Right lobe of liver (tissue), 6 donors: ENCODE results near the gene CRAMP1. TPM values are rescaled to one million over a fixed set of nuclear protein-coding genes. Genes with fewer than 3 reads are reported as not detected.

Source experiments
- ATAC-seq, 4 donors: fragments of 200-7000 bp; cut with Tn5 transposase; one replicate each; pipeline ENCODE4 v1.9.1; 2020; ENCODE audit warnings: mild to moderate bottlenecking in 4 of 4, moderate library complexity in 4 of 4
- DNase-seq, 3 donors: peaks; one replicate each; pipeline ENCODE4 v3.0.0-alpha.2; 2020
- H3K27ac ChIP-seq, 3 donors: fragments of 200-600 bp; one replicate each; pipeline ENCODE4 v1.8.0; 2022
- H3K27me3 ChIP-seq, 2 donors: fragments of 200-600 bp; one replicate each; pipeline ENCODE4 v1.8.0; 2022
- H3K36me3 ChIP-seq, 4 donors: fragments of 200-600 bp; sonication (generic) in 1 of 4; one replicate each; pipeline versions ENCODE4 v1.5.1 to v1.8.0; 2017 to 2022; ENCODE audit warnings: control low read depth in 1 of 4
- H3K4me1 ChIP-seq, 4 donors: fragments of 200-600 bp; sonication (generic) in 1 of 4; one replicate each; pipeline versions ENCODE4 v1.5.1 to v1.8.0; 2017 to 2022; ENCODE audit warnings: control low read depth in 1 of 4
- H3K4me3 ChIP-seq, 3 donors: fragments of 200-600 bp; one replicate each; pipeline ENCODE4 v1.8.0; 2022
- H3K9me3 ChIP-seq, 4 donors: fragments of 200-600 bp; sonication (generic) in 1 of 4; one replicate each; pipeline versions ENCODE4 v1.5.1 to v1.8.0; 2017 to 2022; ENCODE audit warnings: control low read depth in 1 of 4
- CTCF ChIP-seq, 4 donors: fragments of 200-600 bp in 3 of 4; fragments of 450-650 bp in 1 of 4; IDR thresholded peaks; one replicate each; pipeline versions ENCODE4 v1.5.1 to v1.8.0; 2016 to 2022; ENCODE audit warnings: antibody characterized with exemption in 4 of 4, mild to moderate bottlenecking in 2 of 4
- POLR2A ChIP-seq: fragments of 450-650 bp; IDR thresholded peaks from one replicate; pipeline ENCODE4 v1.6.1; 2017; ENCODE audit warnings: antibody characterized with exemption, mild to moderate bottlenecking
- WGBS: methylation state at CpG from one replicate; pipeline ENCODE4 v1.1.6; 2018; ENCODE audit warnings: low coverage, low lambda C conversion rate; ENCODE audit not compliant: insufficient coverage; ENCODE audit errors: missing lambda C conversion rate; 5-methylcytosine and 5-hydroxymethylcytosine counted together
- intact Hi-C, 2 donors: fragments of 100-400 bp; cut with DNase I; formaldehyde crosslinking; loops; one replicate each; pipeline versions ENCODE4 v1.11.2 to v1.14.1; 2022
- total RNA-seq, 6 experiments: library from RNA; depleted of rRNA in 2 of 6; stranded (reverse); fragments of >200 nt in 2 of 6; fragmentation: NEBNext Ultra II Directional in 3 of 6; extraction: Animal tissue kit (Norgen Biotek cat#: 25700) in 3 of 6; gene quantifications; one replicate each; pipeline versions ENCODE4 v1.1.0 to v1.2.4, GENCODE V29; 2016 to 2023
- donor health status: DM: no; HTN: yes; CAD: no.
- donor health status: DM: no; HTN: no; CAD: no.
- donor health status: DM: no; HTN: no; CAD: no.
- donor health status: DM: no; HTN: yes; CAD: no.
- donor health status: DM: no; HTN: yes; CAD: no.

The CRAMP1 gene
- total RNA-seq, 6 experiments from 2014 or later = 2.9 to 8.4 (median 5.8) TPM

- Histone ChIP-seq H3K4me3 (no peak overlapping the region), H3K36me3 (peaks cover 0 to 50% (median 13%) of the 10 kb centered on the region in 4 donors), H3K4me1 (no peaks in the 10 kb centered on the region), H3K9me3 (no peaks in the 10 kb centered on the region), H3K27me3 (no peaks in the 10 kb centered on the region), H3K27ac (no peak overlapping the region)
- TF ChIP-seq CTCF (IDR thresholded peaks at IDR 0.05) = no peak
- TF ChIP-seq POLR2A = no peak
- ATAC-seq (no peak), DNase-seq (no peak)
- intact Hi-C loops = no loop called here
- 92% methylated on average over 4 of the region's 12 CpGs for WGBS
Observed at GRCh38 chr16:1643521-1643920, 31.4 kb downstream of the CRAMP1 start.

GRCh38 chr16:1645914-1646525 lies 33.9 kb downstream of the CRAMP1 start:
- Histone ChIP-seq H3K36me3 (peaks cover 0 to 39% (median 11%) of the 10 kb centered on the region in 4 donors), H3K27ac (no peak overlapping the region), H3K9me3 (no peaks in the 10 kb centered on the region), H3K4me3 (no peak overlapping the region), H3K4me1 (no peaks in the 10 kb centered on the region), H3K27me3 (no peaks in the 10 kb centered on the region)
- intact Hi-C loops = no loop called here
- WGBS = 70% methylated on average over 10 of the region's 13 CpGs
- DNase-seq = no peak
- TF ChIP-seq CTCF (IDR thresholded peaks at IDR 0.05) = no peak
- TF ChIP-seq POLR2A = no peak
- ATAC-seq = peak in 2 of 4 donors; percentile 28 to 75

GRCh38 chr16:1647856-1648255 lies 35.7 kb downstream of the CRAMP1 start:
- Histone ChIP-seq H3K27ac (no peak overlapping the region), H3K4me3 (no peak overlapping the region), H3K36me3 (peaks cover 0 to 31% (median 8%) of the 10 kb centered on the region in 4 donors), H3K4me1 (no peaks in the 10 kb centered on the region), H3K9me3 (no peaks in the 10 kb centered on the region), H3K27me3 (no peaks in the 10 kb centered on the region)
- intact Hi-C loops = no loop called here
- 81% methylated on average over 7 of the region's 13 CpGs for WGBS
- ATAC-seq = no peak
- no peak for DNase-seq
- TF ChIP-seq POLR2A (no peak), CTCF (IDR thresholded peaks at IDR 0.05) (no peak)

GRCh38 chr16:1650131-1650530 lies 38.0 kb downstream of the CRAMP1 start:
- TF ChIP-seq POLR2A (no peak), CTCF (IDR thresholded peaks at IDR 0.05) (no peak)
- intact Hi-C loops = no loop called here

More at GRCh38 chr16:1650131-1650530, 38.0 kb downstream of the CRAMP1 start:
- H3K4me1 ChIP-seq = no peaks in the 10 kb centered on the region
- 89% methylated on average over 2 of the region's 4 CpGs for WGBS
- no peak for DNase-seq
- H3K27me3 ChIP-seq = no peaks in the 10 kb centered on the region
- no peak for ATAC-seq
- H3K36me3 ChIP-seq = peaks cover 0 to 37% (median 12%) of the 10 kb centered on the region in 4 donors
- H3K27ac ChIP-seq = no peak overlapping the region
- H3K4me3 ChIP-seq = no peak overlapping the region
- H3K9me3 ChIP-seq = no peaks in the 10 kb centered on the region
